Parathyroid adenoma (tissue), 2 donors: ENCODE data around the gene SORCS2.

Source experiments
- H2AFZ ChIP-seq: fragments of 300-600 bp; sonication (generic); one replicate; pipeline ENCODE4 v1.7.0; 2017; ENCODE audit warnings: antibody characterized with exemption, mild to moderate bottlenecking
- H3K27ac ChIP-seq: fragments of 300-600 bp; sonication (generic); one replicate; pipeline ENCODE4 v1.7.0; 2017
- H3K27me3 ChIP-seq: fragments of 300-600 bp; sonication (generic); one replicate; pipeline ENCODE4 v1.7.0; 2017; ENCODE audit warnings: low read length; ENCODE audit not compliant: control insufficient read depth, insufficient read depth
- H3K36me3 ChIP-seq: fragments of 300-600 bp; sonication (generic); one replicate; pipeline ENCODE4 v1.7.0; 2017; ENCODE audit warnings: low read length; ENCODE audit not compliant: control insufficient read depth, insufficient read depth
- H3K4me1 ChIP-seq: fragments of 300-600 bp; sonication (generic); one replicate; pipeline ENCODE4 v1.7.0; 2017; ENCODE audit warnings: control low read depth
- H3K4me2 ChIP-seq: fragments of 300-600 bp; sonication (generic); one replicate; pipeline ENCODE4 v1.7.0; 2017; ENCODE audit warnings: low read length
- H3K4me3 ChIP-seq: fragments of 300-600 bp; sonication (generic); one replicate; pipeline ENCODE4 v1.7.0; 2017; ENCODE audit warnings: low read depth, low read length
- H3K79me2 ChIP-seq: fragments of 300-600 bp; sonication (generic); one replicate; pipeline ENCODE4 v1.7.0; 2017; ENCODE audit warnings: control low read depth
- H3K9ac ChIP-seq: fragments of 300-600 bp; sonication (generic); one replicate; pipeline ENCODE4 v1.7.0; 2017; ENCODE audit warnings: mild to moderate bottlenecking
- H3K9me3 ChIP-seq: fragments of 300-600 bp; sonication (generic); one replicate; pipeline ENCODE4 v1.7.0; 2017; ENCODE audit warnings: low read length; ENCODE audit not compliant: control insufficient read depth
- TF ChIP-seq, protein P1 (sequence below): fragments of 300-600 bp; sonication (generic); IDR thresholded peaks from one replicate; pipeline ENCODE4 v1.7.0; 2017; ENCODE audit warnings: antibody characterized with exemption, mild to moderate bottlenecking
- donor health status: primary hyperparathyroidism.

Gene SORCS2

DNA sequence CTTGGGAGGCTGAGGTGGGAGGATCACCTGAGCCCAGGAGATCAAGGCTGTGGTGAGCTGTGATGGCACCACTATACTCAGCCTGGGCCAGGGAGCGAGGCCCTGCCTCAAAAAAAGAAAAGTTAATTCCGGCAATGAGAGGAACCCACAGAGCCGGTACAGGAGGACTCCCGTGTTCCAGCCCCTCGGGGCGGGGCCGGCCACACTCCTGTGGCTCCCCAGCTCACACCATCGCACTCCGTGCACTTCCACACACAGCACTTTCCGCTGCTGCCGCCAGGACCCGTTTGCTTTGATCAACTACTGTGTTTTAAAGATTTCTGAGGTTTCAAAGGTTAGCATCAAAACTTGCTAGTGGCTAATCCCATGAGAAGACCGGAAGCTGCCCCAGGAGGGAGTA is 575.6 kb downstream of the SORCS2 start:
- H3K36me3 ChIP-seq, result no peaks in the 10 kb centered on the region
- H3K79me2 ChIP-seq, result no peaks in the 10 kb centered on the region
- H3K9me3 ChIP-seq, result no peaks in the 10 kb centered on the region
- TF ChIP-seq, protein P1, sequence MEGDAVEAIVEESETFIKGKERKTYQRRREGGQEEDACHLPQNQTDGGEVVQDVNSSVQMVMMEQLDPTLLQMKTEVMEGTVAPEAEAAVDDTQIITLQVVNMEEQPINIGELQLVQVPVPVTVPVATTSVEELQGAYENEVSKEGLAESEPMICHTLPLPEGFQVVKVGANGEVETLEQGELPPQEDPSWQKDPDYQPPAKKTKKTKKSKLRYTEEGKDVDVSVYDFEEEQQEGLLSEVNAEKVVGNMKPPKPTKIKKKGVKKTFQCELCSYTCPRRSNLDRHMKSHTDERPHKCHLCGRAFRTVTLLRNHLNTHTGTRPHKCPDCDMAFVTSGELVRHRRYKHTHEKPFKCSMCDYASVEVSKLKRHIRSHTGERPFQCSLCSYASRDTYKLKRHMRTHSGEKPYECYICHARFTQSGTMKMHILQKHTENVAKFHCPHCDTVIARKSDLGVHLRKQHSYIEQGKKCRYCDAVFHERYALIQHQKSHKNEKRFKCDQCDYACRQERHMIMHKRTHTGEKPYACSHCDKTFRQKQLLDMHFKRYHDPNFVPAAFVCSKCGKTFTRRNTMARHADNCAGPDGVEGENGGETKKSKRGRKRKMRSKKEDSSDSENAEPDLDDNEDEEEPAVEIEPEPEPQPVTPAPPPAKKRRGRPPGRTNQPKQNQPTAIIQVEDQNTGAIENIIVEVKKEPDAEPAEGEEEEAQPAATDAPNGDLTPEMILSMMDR, result no peak
- no peak overlapping the region for H3K4me2 ChIP-seq
- H3K4me3 ChIP-seq, result no peak overlapping the region
- H3K9ac ChIP-seq, result no peak overlapping the region
- no peaks in the 10 kb centered on the region for H3K4me1 ChIP-seq
- no peaks in the 10 kb centered on the region for H3K27me3 ChIP-seq
- H3K27ac ChIP-seq, result no peak overlapping the region
- H2AFZ ChIP-seq, result no peak overlapping the region

DNA sequence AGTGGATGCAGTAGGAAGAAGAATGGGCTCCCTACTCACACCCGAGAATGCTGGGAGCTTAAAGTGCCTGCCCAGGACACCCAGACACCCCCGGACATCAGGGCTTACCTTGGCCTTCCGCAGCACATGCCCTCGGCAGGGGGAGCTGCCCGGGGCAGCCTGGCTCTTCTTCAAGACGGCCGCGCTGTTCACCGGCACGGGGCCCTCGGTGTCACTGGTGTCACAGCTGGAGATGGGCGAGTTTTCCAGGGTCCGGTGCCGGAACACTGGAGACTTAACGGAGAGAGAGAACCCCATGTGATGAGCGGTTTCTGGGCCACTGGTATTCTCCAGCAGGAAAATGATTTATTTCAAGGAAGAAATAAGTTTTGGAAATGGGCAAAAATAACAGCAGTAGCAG is 576.4 kb downstream of the SORCS2 start:
- H3K27me3 ChIP-seq, result no peaks in the 10 kb centered on the region
- H2AFZ ChIP-seq, result no peak overlapping the region
- H3K9me3 ChIP-seq, result no peaks in the 10 kb centered on the region
- TF ChIP-seq, protein P1, result no peak
- H3K9ac ChIP-seq, result no peak overlapping the region
- H3K27ac ChIP-seq, result no peak overlapping the region
- H3K4me1 ChIP-seq, result no peaks in the 10 kb centered on the region
- no peak overlapping the region for H3K4me2 ChIP-seq
- H3K36me3 ChIP-seq, result no peaks in the 10 kb centered on the region
- H3K4me3 ChIP-seq, result no peak overlapping the region
- no peaks in the 10 kb centered on the region for H3K79me2 ChIP-seq

DNA sequence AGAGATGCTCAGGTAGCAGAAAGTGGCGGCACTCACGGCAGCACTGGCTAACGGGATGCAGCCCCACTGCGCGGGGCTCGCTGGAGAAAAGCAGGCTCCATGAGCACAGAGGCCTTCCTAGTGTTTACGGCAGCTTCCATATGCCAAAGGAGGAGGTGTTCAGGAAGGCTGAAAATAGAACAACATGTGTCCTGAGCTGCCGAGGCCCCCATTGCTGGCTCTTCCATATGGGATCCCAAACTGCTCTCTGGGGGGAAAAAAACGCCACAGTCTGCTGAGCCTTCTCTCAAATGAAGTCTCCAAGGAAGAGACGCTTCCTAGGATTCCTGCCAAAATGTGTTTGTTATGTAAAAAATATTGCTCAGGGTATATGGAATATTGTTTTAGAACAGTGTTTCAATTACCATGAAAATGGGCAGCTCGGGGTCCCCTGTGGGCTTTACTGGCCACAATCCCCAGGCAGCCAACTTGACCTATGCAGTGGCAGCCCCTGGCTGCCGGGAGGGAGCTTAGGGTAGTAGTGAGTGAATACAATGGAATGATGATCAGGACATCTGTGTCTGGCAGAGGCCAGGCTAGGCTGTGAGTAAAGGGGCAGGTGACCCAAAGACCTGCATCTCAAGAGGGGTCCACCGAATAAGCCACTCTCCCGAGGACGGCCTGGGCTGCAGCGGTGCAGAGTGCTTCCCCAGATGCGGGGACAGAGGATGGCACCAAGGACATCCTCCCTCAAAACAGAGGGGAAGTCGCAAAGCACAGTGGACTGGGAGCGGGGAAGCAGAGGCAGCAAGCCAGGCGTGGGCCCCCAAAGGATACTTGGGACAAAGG is 577.3 kb downstream of the SORCS2 start:
- Histone ChIP-seq H3K9ac (no peak overlapping the region), H3K4me2 (no peak overlapping the region), H3K27me3 (no peaks in the 10 kb centered on the region), H3K79me2 (no peaks in the 10 kb centered on the region), H2AFZ (no peak overlapping the region), H3K27ac (no peak overlapping the region), H3K36me3 (no peaks in the 10 kb centered on the region), H3K9me3 (no peaks in the 10 kb centered on the region), H3K4me3 (no peak overlapping the region), H3K4me1 (no peaks in the 10 kb centered on the region)
- TF ChIP-seq, protein P1, result no peak

DNA sequence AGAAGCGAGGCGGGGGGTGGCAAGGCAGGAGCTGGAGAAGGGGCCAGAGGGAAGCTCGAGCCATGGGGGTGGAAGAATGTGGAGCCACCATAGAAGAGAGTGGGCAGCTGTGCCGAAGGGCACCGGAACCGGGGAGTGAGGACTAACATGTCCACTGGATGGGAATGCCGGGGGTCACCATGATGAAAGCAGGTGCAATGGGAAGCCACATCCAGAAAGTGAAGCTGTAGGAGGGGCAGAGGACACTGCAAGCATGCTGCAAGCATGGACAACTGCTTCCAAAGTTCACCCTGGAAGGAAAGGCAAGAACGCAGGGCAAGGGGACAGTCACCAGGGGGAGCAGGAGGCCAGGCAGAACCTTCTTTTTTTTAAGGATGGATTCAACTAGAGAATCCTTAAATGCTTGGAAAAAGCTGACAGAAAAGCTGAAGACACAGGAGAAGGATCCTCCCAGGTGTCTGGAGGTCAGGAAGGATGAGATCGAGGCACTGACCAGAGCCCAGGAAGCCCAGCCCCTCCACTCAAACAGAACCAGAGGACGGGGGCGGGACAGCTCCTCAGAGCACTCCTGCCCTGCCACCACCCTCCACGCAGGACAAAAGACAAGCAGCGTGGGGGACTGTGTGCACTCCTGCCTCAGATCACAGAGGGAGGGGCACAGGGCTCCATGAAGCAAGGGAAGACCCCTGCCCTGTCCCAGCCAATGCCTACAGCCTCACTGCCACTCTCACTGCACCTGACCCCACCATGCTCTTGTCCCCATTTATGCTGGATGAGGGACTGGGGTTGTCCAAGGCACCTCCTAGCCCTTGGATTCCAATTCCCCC is 578.1 kb downstream of the SORCS2 start:
- H3K9me3 ChIP-seq, result no peaks in the 10 kb centered on the region
- H3K9ac ChIP-seq, result no peak overlapping the region
- no peaks in the 10 kb centered on the region for H3K79me2 ChIP-seq
- no peaks in the 10 kb centered on the region for H3K4me1 ChIP-seq
- H3K27me3 ChIP-seq, result no peaks in the 10 kb centered on the region
- no peak overlapping the region for H3K4me2 ChIP-seq
- H3K27ac ChIP-seq, result no peak overlapping the region
- TF ChIP-seq, protein P1, result no peak
- no peaks in the 10 kb centered on the region for H3K36me3 ChIP-seq
- H2AFZ ChIP-seq, result no peak overlapping the region
- H3K4me3 ChIP-seq, result no peak overlapping the region
